Measurements from ENCODE around the gene PBX3. TPM values are rescaled to one million over a fixed set of nuclear protein-coding genes. Genes with fewer than 3 reads are reported as not detected.

Gene PBX3
- total RNA-seq, 1 donor from 2014 or later, result 74.2 TPM

DNA sequence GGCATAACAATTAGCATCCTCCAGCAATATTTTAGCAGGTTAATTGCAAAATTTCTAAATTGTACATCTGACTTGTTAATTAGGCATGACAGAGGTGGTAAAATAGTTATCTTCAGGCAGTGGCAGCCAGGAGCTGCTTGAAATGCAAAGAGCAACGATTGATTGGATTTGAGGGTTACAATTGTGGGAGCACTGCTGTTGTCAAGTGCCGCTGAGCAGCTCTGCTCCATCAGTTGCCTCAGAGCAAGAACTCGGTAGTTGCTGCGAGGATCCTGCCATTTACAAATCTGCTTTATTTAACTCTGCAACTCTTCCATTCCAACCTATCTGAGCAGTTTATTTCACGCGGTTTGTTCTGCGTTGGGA is 12.6 kb downstream of the PBX3 start:
- Mint-ChIP-seq H3K4me1 (peaks cover 61% of the 10 kb centered on the region), H3K4me3 (no peak overlapping the region), H3K27ac (no peak overlapping the region), H3K9me3 (no peaks in the 10 kb centered on the region), H3K36me3 (peaks cover 3% of the 10 kb centered on the region), H3K27me3 (ENCODE audit: low read depth) (no peaks in the 10 kb centered on the region)
- no peak for DNase-seq (ENCODE audit: low spot score in 2 of 2, unreplicated experiment in 2 of 2)
- TF ChIP-seq, protein P1, sequence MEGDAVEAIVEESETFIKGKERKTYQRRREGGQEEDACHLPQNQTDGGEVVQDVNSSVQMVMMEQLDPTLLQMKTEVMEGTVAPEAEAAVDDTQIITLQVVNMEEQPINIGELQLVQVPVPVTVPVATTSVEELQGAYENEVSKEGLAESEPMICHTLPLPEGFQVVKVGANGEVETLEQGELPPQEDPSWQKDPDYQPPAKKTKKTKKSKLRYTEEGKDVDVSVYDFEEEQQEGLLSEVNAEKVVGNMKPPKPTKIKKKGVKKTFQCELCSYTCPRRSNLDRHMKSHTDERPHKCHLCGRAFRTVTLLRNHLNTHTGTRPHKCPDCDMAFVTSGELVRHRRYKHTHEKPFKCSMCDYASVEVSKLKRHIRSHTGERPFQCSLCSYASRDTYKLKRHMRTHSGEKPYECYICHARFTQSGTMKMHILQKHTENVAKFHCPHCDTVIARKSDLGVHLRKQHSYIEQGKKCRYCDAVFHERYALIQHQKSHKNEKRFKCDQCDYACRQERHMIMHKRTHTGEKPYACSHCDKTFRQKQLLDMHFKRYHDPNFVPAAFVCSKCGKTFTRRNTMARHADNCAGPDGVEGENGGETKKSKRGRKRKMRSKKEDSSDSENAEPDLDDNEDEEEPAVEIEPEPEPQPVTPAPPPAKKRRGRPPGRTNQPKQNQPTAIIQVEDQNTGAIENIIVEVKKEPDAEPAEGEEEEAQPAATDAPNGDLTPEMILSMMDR (IDR thresholded peaks at IDR 0.05; ENCODE audit: unreplicated experiment), result no peak

DNA sequence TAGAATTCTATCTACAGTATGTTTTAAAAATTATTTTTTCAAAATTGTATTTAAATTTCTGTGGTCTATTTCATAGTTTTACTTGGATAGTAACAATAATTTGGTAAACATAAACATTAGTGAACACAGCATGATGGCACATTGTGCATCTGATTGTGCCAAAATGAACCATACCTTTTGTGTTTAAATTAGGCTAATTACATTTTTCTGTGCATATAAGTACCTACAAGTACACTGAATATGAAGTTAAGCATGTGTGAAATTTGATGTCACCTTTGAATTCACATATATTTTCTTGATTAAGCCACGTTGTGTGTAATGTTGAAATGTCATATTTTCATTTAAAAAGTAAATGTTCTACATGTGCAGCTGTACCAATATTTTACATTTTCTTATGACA is 13.4 kb downstream of the PBX3 start:
- H3K36me3 Mint-ChIP-seq, result peaks cover 3% of the 10 kb centered on the region
- TF ChIP-seq, protein P1 (IDR thresholded peaks at IDR 0.05; ENCODE audit: unreplicated experiment), result no peak
- H3K27me3 Mint-ChIP-seq (ENCODE audit: low read depth), result no peaks in the 10 kb centered on the region
- peaks cover 57% of the 10 kb centered on the region for H3K4me1 Mint-ChIP-seq
- H3K9me3 Mint-ChIP-seq, result no peaks in the 10 kb centered on the region
- H3K27ac Mint-ChIP-seq, result no peak overlapping the region
- H3K4me3 Mint-ChIP-seq, result no peak overlapping the region
- no peak for DNase-seq (ENCODE audit: low spot score in 2 of 2, unreplicated experiment in 2 of 2)

DNA sequence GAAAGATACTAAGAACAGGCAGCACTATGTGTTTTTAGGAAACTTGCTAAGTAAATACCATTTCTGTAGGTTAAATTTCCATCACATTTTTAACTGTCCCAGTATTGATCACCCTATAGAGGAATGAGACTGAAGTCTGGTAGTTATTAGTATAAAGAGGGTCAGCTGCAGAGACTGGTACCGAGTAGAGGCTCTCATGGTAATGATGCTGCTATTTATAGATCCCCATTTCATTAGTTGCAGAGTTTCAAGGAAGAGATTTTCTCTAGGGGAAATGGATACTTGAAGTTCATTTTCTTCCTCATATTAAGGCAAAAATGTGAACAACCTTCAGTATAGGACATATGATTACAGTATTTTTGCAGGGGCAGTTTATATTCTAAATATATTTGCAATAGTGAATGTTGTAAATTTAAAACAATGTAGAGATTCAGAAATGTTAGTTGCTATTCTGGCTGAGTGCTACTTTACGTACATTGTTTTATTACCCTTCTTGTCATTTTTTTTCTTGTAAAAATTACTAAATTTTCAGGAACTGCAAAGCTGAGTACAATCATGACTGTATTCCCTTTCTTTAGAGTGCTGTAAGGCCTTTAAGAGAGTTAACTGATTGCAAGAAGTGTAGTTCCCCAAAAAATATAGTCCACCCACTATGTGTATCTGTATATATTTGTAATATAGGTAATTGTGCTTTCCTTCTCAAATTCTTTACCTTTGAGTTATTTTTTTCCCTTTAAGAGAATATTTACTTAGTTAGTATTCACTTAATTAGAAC is 14.7 kb downstream of the PBX3 start:
- Mint-ChIP-seq H3K9me3 (no peaks in the 10 kb centered on the region), H3K27ac (no peak overlapping the region), H3K4me1 (peaks cover 51% of the 10 kb centered on the region), H3K4me3 (no peak overlapping the region), H3K36me3 (no peaks in the 10 kb centered on the region), H3K27me3 (ENCODE audit: low read depth) (no peaks in the 10 kb centered on the region)
- DNase-seq (ENCODE audit: low spot score in 2 of 2, unreplicated experiment in 2 of 2), result no peak
- TF ChIP-seq, protein P1 (IDR thresholded peaks at IDR 0.05; ENCODE audit: unreplicated experiment), result no peak

DNA sequence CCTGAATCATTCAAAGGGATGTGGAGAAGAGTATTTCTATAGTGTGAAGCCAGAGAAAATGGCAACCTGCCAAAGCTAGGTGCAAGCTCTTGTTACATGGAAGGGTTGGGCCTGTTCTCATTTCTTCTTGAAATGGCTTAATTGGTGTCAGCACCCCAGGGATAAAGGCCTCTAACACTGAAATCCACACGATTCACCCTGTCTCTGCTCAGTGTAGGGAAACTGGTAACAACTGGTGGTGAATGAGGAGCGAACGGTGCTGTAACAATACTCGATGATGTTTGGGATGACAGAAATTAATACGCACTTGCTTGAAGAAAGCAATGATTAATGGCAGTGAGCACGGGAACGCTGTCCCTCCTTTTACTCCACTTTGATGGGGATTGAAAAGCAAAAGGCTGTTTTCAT is 16.2 kb downstream of the PBX3 start:
- H3K27ac Mint-ChIP-seq, result peak overlapping the region; percentile 78
- no peak for DNase-seq (ENCODE audit: low spot score in 2 of 2, unreplicated experiment in 2 of 2)
- peaks cover under 1% of the 10 kb centered on the region for H3K9me3 Mint-ChIP-seq
- H3K36me3 Mint-ChIP-seq, result peaks cover under 1% of the 10 kb centered on the region
- H3K4me1 Mint-ChIP-seq, result peaks cover 45% of the 10 kb centered on the region
- H3K27me3 Mint-ChIP-seq (ENCODE audit: low read depth), result no peaks in the 10 kb centered on the region
- peak overlapping the region; percentile 11 for H3K4me3 Mint-ChIP-seq
- TF ChIP-seq, protein P1 (IDR thresholded peaks at IDR 0.05; ENCODE audit: unreplicated experiment), result no peak

DNA sequence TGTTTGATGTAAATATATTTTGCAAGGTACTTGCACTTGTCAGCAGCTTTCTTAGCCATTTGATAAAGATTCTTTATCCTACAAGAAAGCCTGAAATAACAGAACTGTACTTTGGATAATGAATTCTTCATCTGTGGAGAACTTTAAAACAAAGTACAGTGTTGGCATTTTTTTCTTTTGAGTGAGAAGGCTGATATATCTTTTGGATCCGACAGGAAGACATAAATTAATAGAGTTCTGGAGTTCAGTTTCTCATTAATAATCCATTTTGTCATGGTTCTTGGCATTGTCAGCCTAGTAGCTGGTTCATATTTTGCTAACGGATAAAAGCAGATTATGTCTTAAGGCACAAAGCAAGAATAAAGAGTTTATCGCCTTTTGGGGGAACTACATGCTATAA is 17.0 kb downstream of the PBX3 start:
- DNase-seq (ENCODE audit: low spot score in 2 of 2, unreplicated experiment in 2 of 2), result no peak
- H3K27me3 Mint-ChIP-seq (ENCODE audit: low read depth), result no peaks in the 10 kb centered on the region
- TF ChIP-seq, protein P1 (IDR thresholded peaks at IDR 0.05; ENCODE audit: unreplicated experiment), result no peak
- H3K4me1 Mint-ChIP-seq, result peaks cover 44% of the 10 kb centered on the region
- H3K4me3 Mint-ChIP-seq, result no peak overlapping the region
- peak overlapping the region; percentile 78 for H3K27ac Mint-ChIP-seq
- peaks cover 4% of the 10 kb centered on the region for H3K9me3 Mint-ChIP-seq
- peaks cover 2% of the 10 kb centered on the region for H3K36me3 Mint-ChIP-seq

Data from mesothelial cell of epicardium (in vitro differentiated cells).